K562 (cell line): ENCODE results near the gene MGST3.

Experiments used
- ARID2 ChIP-seq: fragments of 450-650 bp; IDR thresholded peaks from 2 replicates; pipeline ENCODE4 v1.6.1; 2017; ENCODE audit warnings: antibody characterized with exemption, mild to moderate bottlenecking
- DACH1 ChIP-seq: fragments of 450-650 bp; IDR thresholded peaks from 2 replicates; pipeline ENCODE4 v1.6.1; 2018; ENCODE audit not compliant: partially characterized antibody
- FOS ChIP-seq: IDR thresholded peaks from 3 replicates; pipeline ENCODE4 v1.6.1; 2011; ENCODE audit not compliant: insufficient read length; ENCODE audit errors: extremely low read depth
- GTF2F1 ChIP-seq: IDR thresholded peaks from 2 replicates; pipeline ENCODE4 v1.6.1; 2011; ENCODE audit warnings: low read depth, low read length, improper control_type of control experiment
- POU5F1 ChIP-seq: fragments of 150-350 bp; IDR thresholded peaks from 2 replicates; pipeline ENCODE4 v1.6.1; 2014; ENCODE audit warnings: borderline replicate concordance, low read length, low read depth, mild to moderate bottlenecking; ENCODE audit not compliant: partially characterized antibody
- TCF3 ChIP-seq: sonication (generic); formaldehyde crosslinking; IDR thresholded peaks from 2 replicates; pipeline ENCODE4 v1.4.0; 2020; ENCODE audit warnings: mild to moderate bottlenecking, missing genetic modification reagents
- TGIF2 ChIP-seq: sonication (generic); formaldehyde crosslinking; IDR thresholded peaks from 2 replicates; pipeline ENCODE4 v1.8.1; 2022; ENCODE audit warnings: mild to moderate bottlenecking, missing genetic modification reagents, moderate library complexity
- TF ChIP-seq, protein P1 (sequence below), 3 experiments: IDR thresholded peaks in 2 of 3; conservative IDR thresholded peaks in 1 of 3; 2 replicates each; pipeline ENCODE4 v1.5.1; 2011 to 2012; ENCODE audit warnings: low read length in 3 of 3, mild to moderate bottlenecking in 3 of 3, control low read depth in 2 of 3, improper control_type of control experiment in 1 of 3, inconsistent platforms in 1 of 3, low read depth in 1 of 3, mixed read lengths in 1 of 3, moderate library complexity in 1 of 3; ENCODE audit not compliant: insufficient read depth in 2 of 3

DNA sequence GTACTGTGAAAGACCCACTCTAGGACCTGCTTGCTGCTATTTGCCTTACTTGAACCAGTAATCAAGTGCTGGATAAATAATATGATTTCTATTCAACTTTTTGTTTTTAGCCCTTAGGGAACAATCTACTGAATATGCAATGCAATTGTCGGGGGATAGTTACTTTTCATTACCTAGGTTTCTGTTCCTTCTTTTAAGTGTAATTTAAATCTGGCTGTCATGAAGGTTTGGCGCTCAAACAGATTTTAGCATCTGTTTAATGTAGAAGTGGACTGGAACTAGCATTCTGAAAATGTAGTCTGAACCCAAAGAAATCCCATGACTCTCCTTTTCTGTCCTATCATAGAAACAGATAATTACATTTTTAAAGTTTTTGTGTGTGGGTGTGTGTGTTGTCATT is 4.8 kb downstream of the MGST3 start:
- TF ChIP-seq FOS (no peak), DACH1 (no peak), ARID2 (no peak), TGIF2 (CRISPR knock-in tag) (no peak), TCF3 (CRISPR knock-in tag) (no peak), POU5F1 (no peak), GTF2F1 (no peak)
- TF ChIP-seq, protein P1, sequence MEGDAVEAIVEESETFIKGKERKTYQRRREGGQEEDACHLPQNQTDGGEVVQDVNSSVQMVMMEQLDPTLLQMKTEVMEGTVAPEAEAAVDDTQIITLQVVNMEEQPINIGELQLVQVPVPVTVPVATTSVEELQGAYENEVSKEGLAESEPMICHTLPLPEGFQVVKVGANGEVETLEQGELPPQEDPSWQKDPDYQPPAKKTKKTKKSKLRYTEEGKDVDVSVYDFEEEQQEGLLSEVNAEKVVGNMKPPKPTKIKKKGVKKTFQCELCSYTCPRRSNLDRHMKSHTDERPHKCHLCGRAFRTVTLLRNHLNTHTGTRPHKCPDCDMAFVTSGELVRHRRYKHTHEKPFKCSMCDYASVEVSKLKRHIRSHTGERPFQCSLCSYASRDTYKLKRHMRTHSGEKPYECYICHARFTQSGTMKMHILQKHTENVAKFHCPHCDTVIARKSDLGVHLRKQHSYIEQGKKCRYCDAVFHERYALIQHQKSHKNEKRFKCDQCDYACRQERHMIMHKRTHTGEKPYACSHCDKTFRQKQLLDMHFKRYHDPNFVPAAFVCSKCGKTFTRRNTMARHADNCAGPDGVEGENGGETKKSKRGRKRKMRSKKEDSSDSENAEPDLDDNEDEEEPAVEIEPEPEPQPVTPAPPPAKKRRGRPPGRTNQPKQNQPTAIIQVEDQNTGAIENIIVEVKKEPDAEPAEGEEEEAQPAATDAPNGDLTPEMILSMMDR (IDR thresholded peaks at IDR 0.05 in 2 of 3, conservative IDR thresholded peaks at IDR 0.05 in 1 of 3; ENCODE audit: insufficient read depth in 2 of 3, low read depth in 1 of 3, low read length in 3 of 3): no peak
